Cardiac fibroblast (primary cell): ENCODE results near the gene ESYT3.
A peak's percentile ranks its signal among the peaks of the same experiment; 100 is the strongest.
"Not testable (repeated sequence)": the region's sequence is repeated elsewhere in the genome, so short reads cannot be mapped to it uniquely, and the experiment has no call there.

Experiments
- DNase-seq, 2 donors: peaks; one replicate each; pipeline versions ENCODE4 v3.0.0 to v3.0.0-alpha.2; 2010; ENCODE audit warnings: low read depth in 2 of 2
- H3K4me3 ChIP-seq, 2 donors: replicated peaks in 1 of 2; 1 replicate in 1 of 2; 2 replicates in 1 of 2; pipeline ENCODE4 v1.5.1; 2011; ENCODE audit warnings: low read depth in 2 of 2, low read length in 2 of 2, mild to moderate bottlenecking in 2 of 2, moderate library complexity in 1 of 2
- TF ChIP-seq, protein P1 (sequence below): IDR thresholded peaks from one replicate; pipeline ENCODE4 v1.5.1; 2011; ENCODE audit warnings: low read depth, mild to moderate bottlenecking, low read length, inconsistent platforms

The ESYT3 gene

DNA sequence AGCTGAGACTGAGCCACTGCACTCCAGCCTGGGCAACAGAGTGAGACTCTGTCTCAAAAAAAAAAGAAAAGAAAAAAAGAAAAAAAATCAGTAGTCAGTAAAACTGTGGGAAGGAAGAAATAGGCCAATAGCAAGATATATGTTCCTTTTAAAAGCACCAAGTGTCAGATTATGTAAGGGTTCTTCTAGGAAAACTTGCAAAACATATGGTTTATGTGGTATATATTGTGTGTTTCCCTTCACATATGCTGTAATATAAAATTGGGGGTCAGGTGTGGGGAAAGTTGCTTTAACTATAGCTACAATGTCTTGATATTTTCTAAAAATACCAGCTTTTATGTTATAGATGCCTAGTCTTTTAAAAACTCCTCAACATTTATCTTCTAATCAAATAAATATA is 64.6 kb downstream of the ESYT3 start:
- TF ChIP-seq, protein P1, sequence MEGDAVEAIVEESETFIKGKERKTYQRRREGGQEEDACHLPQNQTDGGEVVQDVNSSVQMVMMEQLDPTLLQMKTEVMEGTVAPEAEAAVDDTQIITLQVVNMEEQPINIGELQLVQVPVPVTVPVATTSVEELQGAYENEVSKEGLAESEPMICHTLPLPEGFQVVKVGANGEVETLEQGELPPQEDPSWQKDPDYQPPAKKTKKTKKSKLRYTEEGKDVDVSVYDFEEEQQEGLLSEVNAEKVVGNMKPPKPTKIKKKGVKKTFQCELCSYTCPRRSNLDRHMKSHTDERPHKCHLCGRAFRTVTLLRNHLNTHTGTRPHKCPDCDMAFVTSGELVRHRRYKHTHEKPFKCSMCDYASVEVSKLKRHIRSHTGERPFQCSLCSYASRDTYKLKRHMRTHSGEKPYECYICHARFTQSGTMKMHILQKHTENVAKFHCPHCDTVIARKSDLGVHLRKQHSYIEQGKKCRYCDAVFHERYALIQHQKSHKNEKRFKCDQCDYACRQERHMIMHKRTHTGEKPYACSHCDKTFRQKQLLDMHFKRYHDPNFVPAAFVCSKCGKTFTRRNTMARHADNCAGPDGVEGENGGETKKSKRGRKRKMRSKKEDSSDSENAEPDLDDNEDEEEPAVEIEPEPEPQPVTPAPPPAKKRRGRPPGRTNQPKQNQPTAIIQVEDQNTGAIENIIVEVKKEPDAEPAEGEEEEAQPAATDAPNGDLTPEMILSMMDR = no peak
- no peak for DNase-seq

DNA sequence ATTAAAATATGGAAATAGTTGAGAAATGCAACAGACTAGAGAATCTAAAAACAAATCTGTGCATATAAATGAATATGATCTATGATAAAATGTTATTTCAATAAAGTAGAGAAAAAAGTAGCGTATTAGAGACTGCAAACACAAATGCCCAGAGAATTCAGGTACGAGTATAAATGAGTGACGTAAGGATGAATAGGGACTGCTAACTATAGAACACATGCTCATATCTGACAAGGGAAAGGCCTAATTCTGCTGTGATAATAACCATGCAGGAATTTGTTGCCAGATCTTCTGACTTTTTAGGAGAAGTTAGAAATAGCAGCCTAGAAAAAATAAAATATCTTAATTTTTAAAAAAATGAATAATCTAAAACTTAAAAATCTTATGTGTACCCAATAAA is 73.1 kb downstream of the ESYT3 start:
- no peak overlapping the region for H3K4me3 ChIP-seq
- DNase-seq = no peak
- TF ChIP-seq, protein P1 = no peak

More for the DNA sequence above, 64.6 kb downstream of the ESYT3 start:
- H3K4me3 ChIP-seq = no peak overlapping the region

DNA sequence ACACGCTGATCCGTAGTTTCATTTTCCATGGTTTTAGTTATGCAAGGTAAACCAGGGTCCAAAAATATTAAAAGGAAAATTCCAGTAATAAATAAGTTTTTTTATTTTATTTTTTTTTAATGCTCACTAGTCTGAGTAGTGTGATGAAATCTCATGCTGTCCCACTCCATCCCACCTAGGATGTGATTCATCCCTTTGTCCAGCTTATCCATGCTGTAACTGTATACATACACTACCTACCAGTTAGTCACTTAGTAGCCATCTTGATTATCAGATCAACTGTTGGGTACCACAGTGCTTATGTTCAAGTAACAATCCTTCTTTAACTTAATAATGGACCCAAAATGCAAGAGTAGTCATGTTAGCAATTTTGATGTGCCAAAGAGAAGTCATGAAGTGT is 75.2 kb downstream of the ESYT3 start:
- TF ChIP-seq, protein P1 = no peak
- H3K4me3 ChIP-seq = no peak overlapping the region
- peak in 1 of 2 donors; percentile 49 for DNase-seq

DNA sequence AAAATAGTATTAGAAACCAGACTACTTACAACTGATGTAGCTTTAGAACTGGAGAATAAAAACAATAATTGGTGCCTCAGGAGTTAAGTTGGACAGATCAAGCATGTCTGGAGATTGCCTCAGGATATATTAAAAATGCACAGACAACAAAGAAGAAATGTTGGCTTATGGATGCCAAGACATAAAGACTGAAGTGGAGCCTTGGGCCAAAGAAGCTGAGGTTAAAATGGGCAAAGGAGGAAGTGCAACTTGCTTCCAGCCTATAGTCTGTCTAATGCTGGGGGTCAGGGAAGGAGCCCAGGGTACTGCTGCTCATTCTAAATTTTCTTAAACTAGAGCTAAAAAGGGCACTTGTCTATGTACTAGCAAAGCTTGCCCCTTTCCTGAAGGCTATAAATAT is 77.5 kb downstream of the ESYT3 start:
- DNase-seq = no peak
- H3K4me3 ChIP-seq = no peak overlapping the region
- TF ChIP-seq, protein P1 = no peak

DNA sequence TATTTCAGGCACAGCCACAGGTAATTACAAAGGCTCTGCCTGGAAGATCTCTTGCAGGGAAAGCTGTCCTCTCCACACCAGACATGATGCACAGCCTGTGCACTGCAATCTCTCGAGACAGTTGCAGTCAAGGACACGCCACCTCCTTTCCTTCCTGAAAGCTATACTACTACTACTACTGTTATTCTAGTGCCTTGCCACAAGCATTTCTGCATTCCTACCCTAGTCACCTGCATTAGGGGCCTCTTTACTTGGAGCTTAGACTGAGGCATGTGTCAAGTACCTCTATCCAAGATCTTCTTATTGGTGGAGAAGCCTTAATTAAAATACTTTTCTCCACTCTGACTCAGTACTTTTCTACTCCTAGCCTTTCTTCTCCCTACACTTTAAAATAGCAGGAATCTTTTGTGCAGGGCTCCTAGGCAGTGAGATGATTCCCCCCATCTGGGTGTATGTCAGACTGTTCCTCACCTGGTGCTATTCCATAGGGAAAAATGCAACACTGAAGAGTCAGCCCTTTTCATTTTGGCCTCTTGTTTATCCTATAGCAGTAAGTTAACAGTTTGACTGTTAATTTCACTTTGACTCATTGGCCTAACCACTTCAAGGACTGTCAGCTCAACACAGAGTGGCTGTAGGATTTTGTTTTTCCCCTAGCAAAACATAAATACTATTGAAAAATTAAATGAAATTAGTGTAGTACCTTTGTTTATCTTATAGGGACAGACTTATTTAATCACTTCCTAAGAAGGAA is 78.9 kb downstream of the ESYT3 start:
- TF ChIP-seq, protein P1 = no peak
- DNase-seq = no peak
- H3K4me3 ChIP-seq = no peak overlapping the region

DNA sequence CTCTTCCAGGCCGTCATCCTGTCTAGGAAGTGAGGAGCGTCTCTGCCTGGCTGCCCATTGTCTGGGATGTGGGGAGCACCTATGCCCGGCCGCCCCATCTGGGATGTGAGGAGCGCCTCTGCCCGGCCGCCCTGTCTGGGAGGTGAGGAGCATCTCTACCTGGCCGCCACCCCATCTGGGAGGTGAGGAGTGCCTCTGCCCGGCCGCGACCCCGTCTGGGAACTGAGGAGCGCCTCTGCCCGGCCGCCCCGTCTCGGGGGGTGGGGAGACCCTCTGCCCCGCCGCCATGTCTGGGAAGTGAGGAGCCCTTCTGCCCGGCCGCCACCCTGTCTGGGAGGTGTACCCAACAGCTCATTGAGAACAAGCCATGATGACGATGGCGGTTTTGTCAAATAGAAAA is 87.0 kb downstream of the ESYT3 start:
- not testable (repeated sequence) for H3K4me3 ChIP-seq, DNase-seq
